Neural progenitor cell (in vitro differentiated cells): ENCODE measurements around the gene C19orf38. TPM values are rescaled to one million over a fixed set of nuclear protein-coding genes. Genes with fewer than 3 reads are reported as not detected.

Experiments
- DNase-seq: peaks from one replicate; pipeline ENCODE4 v3.0.0-alpha.2; 2016; ENCODE audit warnings: low spot score
- H2AFZ ChIP-seq: fragments of 200-600 bp; sonication (generic); replicated peaks from 2 replicates; pipeline ENCODE4 v1.6.1; 2016; ENCODE audit warnings: antibody characterized with exemption
- H3F3A ChIP-seq: fragments of 200-600 bp; sonication (generic); 2 replicates; pipeline ENCODE4 v1.6.1; 2016; ENCODE audit warnings: antibody characterized with exemption, low read depth
- H3K27ac ChIP-seq: fragments of 200-600 bp; sonication (generic); 2 replicates; pipeline ENCODE4 v1.5.1; 2016; ENCODE audit warnings: mild to moderate bottlenecking
- H3K27me3 ChIP-seq: fragments of 200-600 bp; sonication (generic); 2 replicates; pipeline ENCODE4 v1.6.1; 2016; ENCODE audit warnings: mild to moderate bottlenecking, moderate library complexity
- H3K36me3 ChIP-seq: fragments of 200-600 bp; sonication (generic); 2 replicates; pipeline ENCODE4 v1.5.1; 2016
- H3K4me1 ChIP-seq: fragments of 200-600 bp; sonication (generic); 2 replicates; pipeline ENCODE4 v1.6.1; 2016; ENCODE audit warnings: mixed run types
- H3K4me2 ChIP-seq: fragments of 200-600 bp; sonication (generic); 2 replicates; pipeline ENCODE4 v1.6.1; 2016
- H3K4me3 ChIP-seq: fragments of 200-600 bp; sonication (generic); 2 replicates; pipeline ENCODE4 v1.5.1; 2016
- H3K79me2 ChIP-seq: fragments of 200-600 bp; sonication (generic); 2 replicates; pipeline ENCODE4 v1.6.1; 2016; ENCODE audit warnings: low read depth
- H3K9ac ChIP-seq: fragments of 200-600 bp; sonication (generic); 2 replicates; pipeline ENCODE4 v1.6.1; 2016
- H3K9me3 ChIP-seq: fragments of 200-600 bp; sonication (generic); 2 replicates; pipeline ENCODE4 v1.5.1; 2016; ENCODE audit warnings: low read depth
- H4K20me1 ChIP-seq: fragments of 200-600 bp; sonication (generic); 2 replicates; pipeline ENCODE4 v1.6.1; 2016; ENCODE audit warnings: low read depth
- H3K27ac Mint-ChIP-seq: 3 replicates; pipeline ENCODE4 v1.8.0; 2021; ENCODE audit warnings: mixed read lengths
- H3K27me3 Mint-ChIP-seq: 2 replicates; pipeline ENCODE4 v1.8.0; 2022; ENCODE audit warnings: low read depth, mild to moderate bottlenecking, inconsistent platforms, moderate library complexity, mixed read lengths; ENCODE audit not compliant: insufficient read depth
- H3K36me3 Mint-ChIP-seq: 3 replicates; pipeline ENCODE4 v1.8.0; 2021; ENCODE audit warnings: mixed read lengths
- H3K4me1 Mint-ChIP-seq: 3 replicates; pipeline ENCODE4 v1.8.0; 2021; ENCODE audit warnings: mixed read lengths
- H3K4me3 Mint-ChIP-seq: 3 replicates; pipeline ENCODE4 v1.8.0; 2021; ENCODE audit warnings: mild to moderate bottlenecking, moderate library complexity, mixed read lengths
- H3K9me3 Mint-ChIP-seq: 3 replicates; pipeline ENCODE4 v1.8.0; 2020; ENCODE audit warnings: mixed read lengths
- EZH2 ChIP-seq: fragments of 200-600 bp; sonication (generic); IDR thresholded peaks from 2 replicates; pipeline ENCODE4 v1.6.1; 2017; ENCODE audit warnings: antibody characterized with exemption, mild to moderate bottlenecking, moderate library complexity
- EZH2phosphoT487 ChIP-seq: fragments of 200-600 bp; sonication (generic); IDR thresholded peaks from 2 replicates; pipeline ENCODE4 v1.6.1; 2017; ENCODE audit warnings: antibody characterized with exemption
- total RNA-seq: library from RNA; depleted of rRNA; stranded (reverse); fragments of >200 nt; gene quantifications from 2 replicates; pipeline ENCODE4 v1.2.3, GENCODE V29; 2015; ENCODE audit warnings: low replicate concordance
- TF ChIP-seq, protein P1 (sequence below): fragments of 200-600 bp; sonication (generic); IDR thresholded peaks from 2 replicates; pipeline ENCODE4 v1.5.1; 2017; ENCODE audit warnings: antibody characterized with exemption, mild to moderate bottlenecking

The C19orf38 gene
- total RNA-seq, 1 donor from 2014 or later: not detected

DNA sequence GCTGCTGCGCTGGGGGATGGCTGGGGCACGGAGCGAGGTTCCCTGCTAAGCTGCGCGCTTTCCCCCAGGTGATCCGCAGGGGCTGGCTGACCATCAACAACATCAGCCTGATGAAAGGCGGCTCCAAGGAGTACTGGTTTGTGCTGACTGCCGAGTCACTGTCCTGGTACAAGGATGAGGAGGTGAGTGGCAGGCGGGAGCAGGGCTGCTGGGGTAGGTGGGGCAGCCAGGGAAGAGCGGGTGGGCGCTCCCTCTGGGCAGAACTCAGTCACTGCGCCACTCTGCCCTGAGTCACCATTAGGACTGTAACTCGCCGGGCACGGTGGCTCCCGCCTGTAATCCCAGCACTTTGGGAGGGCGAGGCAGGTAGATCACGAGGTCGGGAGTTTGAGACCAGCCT lies 36.0 kb upstream of the C19orf38 start:
- no peak overlapping the region for H3K4me2 ChIP-seq
- H3K36me3 Mint-ChIP-seq: peaks cover 16% of the 10 kb centered on the region
- H3K36me3 ChIP-seq: no peaks in the 10 kb centered on the region
- H3K4me1 ChIP-seq: no peaks in the 10 kb centered on the region
- no peak overlapping the region for H3K9ac ChIP-seq
- no peak overlapping the region for H3K27ac Mint-ChIP-seq
- no peak overlapping the region for H2AFZ ChIP-seq
- H3K79me2 ChIP-seq: no peaks in the 10 kb centered on the region
- no peak for TF ChIP-seq EZH2
- TF ChIP-seq EZH2phosphoT487: no peak
- TF ChIP-seq, protein P1, sequence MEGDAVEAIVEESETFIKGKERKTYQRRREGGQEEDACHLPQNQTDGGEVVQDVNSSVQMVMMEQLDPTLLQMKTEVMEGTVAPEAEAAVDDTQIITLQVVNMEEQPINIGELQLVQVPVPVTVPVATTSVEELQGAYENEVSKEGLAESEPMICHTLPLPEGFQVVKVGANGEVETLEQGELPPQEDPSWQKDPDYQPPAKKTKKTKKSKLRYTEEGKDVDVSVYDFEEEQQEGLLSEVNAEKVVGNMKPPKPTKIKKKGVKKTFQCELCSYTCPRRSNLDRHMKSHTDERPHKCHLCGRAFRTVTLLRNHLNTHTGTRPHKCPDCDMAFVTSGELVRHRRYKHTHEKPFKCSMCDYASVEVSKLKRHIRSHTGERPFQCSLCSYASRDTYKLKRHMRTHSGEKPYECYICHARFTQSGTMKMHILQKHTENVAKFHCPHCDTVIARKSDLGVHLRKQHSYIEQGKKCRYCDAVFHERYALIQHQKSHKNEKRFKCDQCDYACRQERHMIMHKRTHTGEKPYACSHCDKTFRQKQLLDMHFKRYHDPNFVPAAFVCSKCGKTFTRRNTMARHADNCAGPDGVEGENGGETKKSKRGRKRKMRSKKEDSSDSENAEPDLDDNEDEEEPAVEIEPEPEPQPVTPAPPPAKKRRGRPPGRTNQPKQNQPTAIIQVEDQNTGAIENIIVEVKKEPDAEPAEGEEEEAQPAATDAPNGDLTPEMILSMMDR: no peak
- no peaks in the 10 kb centered on the region for H3K27me3 Mint-ChIP-seq
- H3F3A ChIP-seq: no peaks in the 10 kb centered on the region
- no peaks in the 10 kb centered on the region for H3K27me3 ChIP-seq
- H3K4me1 Mint-ChIP-seq: peaks cover 3% of the 10 kb centered on the region
- H3K27ac ChIP-seq: no peak overlapping the region
- no peaks in the 10 kb centered on the region for H3K9me3 Mint-ChIP-seq
- DNase-seq: no peak
- no peak overlapping the region for H3K4me3 Mint-ChIP-seq
- no peaks in the 10 kb centered on the region for H3K9me3 ChIP-seq
- no peak overlapping the region for H3K4me3 ChIP-seq
- no peaks in the 10 kb centered on the region for H4K20me1 ChIP-seq

GRCh38 chr19:10812902-10813404 lies 35.3 kb upstream of the C19orf38 start:
- Histone ChIP-seq H3K27me3 (no peaks in the 10 kb centered on the region), H3K36me3 (no peaks in the 10 kb centered on the region), H2AFZ (no peak overlapping the region), H3K4me3 (no peak overlapping the region), H3K9me3 (no peaks in the 10 kb centered on the region), H3F3A (no peaks in the 10 kb centered on the region), H3K4me2 (no peak overlapping the region), H4K20me1 (no peaks in the 10 kb centered on the region), H3K4me1 (no peaks in the 10 kb centered on the region), H3K27ac (no peak overlapping the region), H3K9ac (no peak overlapping the region), H3K79me2 (no peaks in the 10 kb centered on the region)
- no peaks in the 10 kb centered on the region for H3K9me3 Mint-ChIP-seq
- peaks cover 3% of the 10 kb centered on the region for H3K4me1 Mint-ChIP-seq
- DNase-seq: no peak
- no peak overlapping the region for H3K4me3 Mint-ChIP-seq
- H3K27ac Mint-ChIP-seq: no peak overlapping the region
- no peaks in the 10 kb centered on the region for H3K27me3 Mint-ChIP-seq
- TF ChIP-seq EZH2phosphoT487 (no peak), EZH2 (no peak)
- TF ChIP-seq, protein P1: no peak
- H3K36me3 Mint-ChIP-seq: peaks cover 16% of the 10 kb centered on the region

- H3K27me3 Mint-ChIP-seq: peaks cover 1% of the 10 kb centered on the region
- H3K4me3 Mint-ChIP-seq: no peak overlapping the region
- H3F3A ChIP-seq: no peaks in the 10 kb centered on the region
- no peak for DNase-seq
- H2AFZ ChIP-seq: no peak overlapping the region
- no peaks in the 10 kb centered on the region for H3K4me1 ChIP-seq
- H3K4me1 Mint-ChIP-seq: no peaks in the 10 kb centered on the region
- H3K27me3 ChIP-seq: no peaks in the 10 kb centered on the region
- H3K9me3 Mint-ChIP-seq: no peaks in the 10 kb centered on the region
- H3K36me3 ChIP-seq: no peaks in the 10 kb centered on the region
- H3K4me2 ChIP-seq: no peak overlapping the region
- H3K27ac Mint-ChIP-seq: no peak overlapping the region
- TF ChIP-seq, protein P1: no peak
- no peak for TF ChIP-seq EZH2phosphoT487
- no peak for TF ChIP-seq EZH2
- H3K27ac ChIP-seq: no peak overlapping the region
- H3K4me3 ChIP-seq: no peak overlapping the region
- no peaks in the 10 kb centered on the region for H3K79me2 ChIP-seq
- no peak overlapping the region for H3K9ac ChIP-seq
- H3K9me3 ChIP-seq: no peaks in the 10 kb centered on the region
- H4K20me1 ChIP-seq: no peaks in the 10 kb centered on the region
- peaks cover 16% of the 10 kb centered on the region for H3K36me3 Mint-ChIP-seq
These were observed 33.1 kb upstream of the C19orf38 start for GRCh38 chr19:10815007-10815536.
